Cardiac muscle cell (in vitro differentiated cells and primary cell): ENCODE measurements around the gene CYP46A1. TPM values are rescaled to one million over a fixed set of nuclear protein-coding genes. Genes with fewer than 3 reads are reported as not detected.

Experiments
- DNase-seq, 2 donors: peaks; one replicate each; pipeline versions ENCODE4 v3.0.0 to v3.0.0-alpha.2; 2010 to 2017; ENCODE audit warnings: low read depth in 1 of 2, low spot score in 1 of 2
- H3K27ac ChIP-seq: fragments of 200-600 bp; sonication (generic); 2 replicates; pipeline ENCODE4 v1.5.1; 2016
- H3K27me3 ChIP-seq: fragments of 200-600 bp; sonication (generic); 2 replicates; pipeline ENCODE4 v1.6.0; 2016; ENCODE audit warnings: control low read depth
- H3K36me3 ChIP-seq: fragments of 200-600 bp; sonication (generic); 2 replicates; pipeline ENCODE4 v1.5.1; 2016; ENCODE audit warnings: control low read depth
- H3K4me1 ChIP-seq: fragments of 200-600 bp; sonication (generic); 2 replicates; pipeline ENCODE4 v1.8.1; 2017; ENCODE audit warnings: low read depth, mild to moderate bottlenecking, mixed run types
- H3K4me3 ChIP-seq: fragments of 200-600 bp; sonication (generic); 2 replicates; pipeline ENCODE4 v1.5.1; 2016; ENCODE audit warnings: mild to moderate bottlenecking
- H3K9me3 ChIP-seq: fragments of 200-600 bp; sonication (generic); 2 replicates; pipeline ENCODE4 v1.5.1; 2017; ENCODE audit warnings: low read depth, mild to moderate bottlenecking, control low read depth
- CTCF ChIP-seq: IDR thresholded peaks from 2 replicates; pipeline ENCODE4 v1.5.1; 2012; ENCODE audit warnings: low read depth, mild to moderate bottlenecking, low read length
- polyA plus RNA-seq: library from polyadenylated mRNA; unstranded; fragments of >200 nt; fragmentation: Nextera tagmentation; extraction: Ambion mirVana; gene quantifications from 2 replicates; pipeline ENCODE4 v1.2.1, GENCODE V29; 2016
- total RNA-seq: library from RNA; depleted of rRNA; stranded (reverse); fragments of >200 nt; gene quantifications from 2 replicates; pipeline ENCODE4 v1.2.3, GENCODE V29; 2016

The CYP46A1 gene
- total and polyA plus RNA-seq, 2 experiments from 2014 or later, result 11.1 to 15.0 TPM

GRCh38 chr14:99755629-99756603 lies 71.8 kb downstream of the CYP46A1 start:
- DNase-seq, result peak in 1 of 2 donors; percentile 92
- no peak overlapping the region for H3K4me3 ChIP-seq
- H3K27me3 ChIP-seq, result peaks cover 81% of the 10 kb centered on the region
- H3K27ac ChIP-seq, result no peak overlapping the region
- H3K36me3 ChIP-seq, result no peaks in the 10 kb centered on the region
- H3K4me1 ChIP-seq, result peaks cover 11% of the 10 kb centered on the region
- no peaks in the 10 kb centered on the region for H3K9me3 ChIP-seq
- no peak for TF ChIP-seq CTCF

- Histone ChIP-seq H3K9me3 (no peaks in the 10 kb centered on the region), H3K36me3 (no peaks in the 10 kb centered on the region), H3K4me1 (peaks cover 11% of the 10 kb centered on the region), H3K27me3 (peaks cover 81% of the 10 kb centered on the region), H3K27ac (no peak overlapping the region), H3K4me3 (no peak overlapping the region)
- TF ChIP-seq CTCF, result no peak
- no peak for DNase-seq
Observed at GRCh38 chr14:99756796-99757195, 72.7 kb downstream of the CYP46A1 start.

- no peak for TF ChIP-seq CTCF
- Histone ChIP-seq H3K4me3 (no peak overlapping the region), H3K36me3 (no peaks in the 10 kb centered on the region), H3K4me1 (peaks cover 11% of the 10 kb centered on the region), H3K27me3 (peaks cover 81% of the 10 kb centered on the region), H3K27ac (no peak overlapping the region), H3K9me3 (no peaks in the 10 kb centered on the region)
- peak in 1 of 2 donors; percentile 71 for DNase-seq
Observed at GRCh38 chr14:99757331-99758070, 73.4 kb downstream of the CYP46A1 start.

- Histone ChIP-seq H3K4me3 (no peak overlapping the region), H3K4me1 (peaks cover 11% of the 10 kb centered on the region)
- DNase-seq, result peak in 1 of 2 donors; percentile 69
Observed at GRCh38 chr14:99758121-99758821, 74.2 kb downstream of the CYP46A1 start.

More at GRCh38 chr14:99758121-99758821, 74.2 kb downstream of the CYP46A1 start:
- no peaks in the 10 kb centered on the region for H3K9me3 ChIP-seq
- no peaks in the 10 kb centered on the region for H3K36me3 ChIP-seq
- H3K27me3 ChIP-seq, result peaks cover 82% of the 10 kb centered on the region
- no peak for TF ChIP-seq CTCF
- no peak overlapping the region for H3K27ac ChIP-seq
